Fibroblast of lung (primary cell): Measurements from ENCODE around the gene CACNA1F. TPM values are rescaled to one million over a fixed set of nuclear protein-coding genes. Genes with fewer than 3 reads are reported as not detected.

Experiments used
- DNase-seq, 2 donors: peaks; one replicate each; pipeline versions ENCODE4 v3.0.0 to v3.0.0-alpha.2; 2010; ENCODE audit warnings: low read depth in 2 of 2
- H2AFZ ChIP-seq: 2 replicates; pipeline ENCODE4 v1.5.1; 2012; ENCODE audit warnings: low read length, control low read depth, inconsistent platforms
- H3K27ac ChIP-seq: 2 replicates; pipeline ENCODE4 v1.5.1; 2011; ENCODE audit warnings: low read length, control low read depth; ENCODE audit not compliant: insufficient read depth
- H3K27me3 ChIP-seq: 2 replicates; pipeline ENCODE4 v1.5.1; 2011; ENCODE audit warnings: mild to moderate bottlenecking, low read length; ENCODE audit not compliant: control insufficient read depth, insufficient read depth
- H3K36me3 ChIP-seq: 2 replicates; pipeline ENCODE4 v1.5.1; 2011; ENCODE audit warnings: low read length; ENCODE audit not compliant: control insufficient read depth, insufficient read depth
- H3K4me1 ChIP-seq: 2 replicates; pipeline ENCODE4 v1.5.1; 2011; ENCODE audit warnings: low read length; ENCODE audit not compliant: control insufficient read depth, insufficient read depth; ENCODE audit errors: extremely low read depth
- H3K4me2 ChIP-seq: 2 replicates; pipeline ENCODE4 v1.5.1; 2011; ENCODE audit warnings: low read length, control low read depth; ENCODE audit not compliant: insufficient read depth; ENCODE audit errors: extremely low read depth
- H3K4me3 ChIP-seq, 4 experiments: fragments of 200-600 bp in 1 of 4; sonication (generic) in 1 of 4; replicated peaks in 1 of 4; 2 replicates each; pipeline ENCODE4 v1.5.1; 2011 to 2016; ENCODE audit warnings: low read length in 4 of 4, low read depth in 3 of 4, mild to moderate bottlenecking in 3 of 4, control low read depth in 2 of 4, inconsistent platforms in 1 of 4, mixed read lengths in 1 of 4; ENCODE audit not compliant: insufficient read depth in 1 of 4; ENCODE audit errors: control extremely low read depth in 1 of 4
- H3K79me2 ChIP-seq: 2 replicates; pipeline ENCODE4 v1.5.1; 2012; ENCODE audit warnings: mild to moderate bottlenecking, low read length, inconsistent platforms; ENCODE audit not compliant: control insufficient read depth, insufficient read depth
- H3K9ac ChIP-seq: 2 replicates; pipeline ENCODE4 v1.5.1; 2011; ENCODE audit warnings: mild to moderate bottlenecking, low read length, control low read depth; ENCODE audit not compliant: insufficient read depth
- H3K9me3 ChIP-seq: 2 replicates; pipeline ENCODE4 v1.5.1; 2012; ENCODE audit warnings: low read depth, low read length; ENCODE audit not compliant: control insufficient read depth, insufficient read depth
- H4K20me1 ChIP-seq: 2 replicates; pipeline ENCODE4 v1.5.1; 2011; ENCODE audit warnings: low read length; ENCODE audit not compliant: control insufficient read depth, insufficient read depth; ENCODE audit errors: extremely low read depth
- EZH2 ChIP-seq: IDR thresholded peaks from 2 replicates; pipeline ENCODE4 v1.5.1; 2012; ENCODE audit warnings: low read length, control low read depth, mild to moderate bottlenecking; ENCODE audit errors: missing control alignments
- polyA plus RNA-seq, 2 donors: library from polyadenylated mRNA; depleted of rRNA in 1 of 2; stranded (reverse) in 1 of 2; unstranded in 1 of 2; fragments of >200 nt; gene quantifications; 2 replicates each; pipeline ENCODE4 v1.2.1, GENCODE V29; 2011 to 2012; ENCODE audit warnings: missing spikeins in 1 of 2
- total RNA-seq: library from RNA; depleted of rRNA; stranded (reverse); fragments of >200 nt; gene quantifications from 2 replicates; pipeline ENCODE4 v1.2.1, GENCODE V29; 2014
- TF ChIP-seq, protein P1 (sequence below), 2 donors: IDR thresholded peaks in 1 of 2; conservative IDR thresholded peaks in 1 of 2; 1 replicate in 1 of 2; 2 replicates in 1 of 2; pipeline ENCODE4 v1.5.1; 2011 to 2012; ENCODE audit warnings: low read length in 2 of 2, control low read depth in 1 of 2, inconsistent platforms in 1 of 2, low read depth in 1 of 2, mild to moderate bottlenecking in 1 of 2

CACNA1F gene
- total and polyA plus RNA-seq, 2 donors (not counting 1 experiment from before 2014, with no cell fraction given): 0.17 TPM; not detected in 1

DNA sequence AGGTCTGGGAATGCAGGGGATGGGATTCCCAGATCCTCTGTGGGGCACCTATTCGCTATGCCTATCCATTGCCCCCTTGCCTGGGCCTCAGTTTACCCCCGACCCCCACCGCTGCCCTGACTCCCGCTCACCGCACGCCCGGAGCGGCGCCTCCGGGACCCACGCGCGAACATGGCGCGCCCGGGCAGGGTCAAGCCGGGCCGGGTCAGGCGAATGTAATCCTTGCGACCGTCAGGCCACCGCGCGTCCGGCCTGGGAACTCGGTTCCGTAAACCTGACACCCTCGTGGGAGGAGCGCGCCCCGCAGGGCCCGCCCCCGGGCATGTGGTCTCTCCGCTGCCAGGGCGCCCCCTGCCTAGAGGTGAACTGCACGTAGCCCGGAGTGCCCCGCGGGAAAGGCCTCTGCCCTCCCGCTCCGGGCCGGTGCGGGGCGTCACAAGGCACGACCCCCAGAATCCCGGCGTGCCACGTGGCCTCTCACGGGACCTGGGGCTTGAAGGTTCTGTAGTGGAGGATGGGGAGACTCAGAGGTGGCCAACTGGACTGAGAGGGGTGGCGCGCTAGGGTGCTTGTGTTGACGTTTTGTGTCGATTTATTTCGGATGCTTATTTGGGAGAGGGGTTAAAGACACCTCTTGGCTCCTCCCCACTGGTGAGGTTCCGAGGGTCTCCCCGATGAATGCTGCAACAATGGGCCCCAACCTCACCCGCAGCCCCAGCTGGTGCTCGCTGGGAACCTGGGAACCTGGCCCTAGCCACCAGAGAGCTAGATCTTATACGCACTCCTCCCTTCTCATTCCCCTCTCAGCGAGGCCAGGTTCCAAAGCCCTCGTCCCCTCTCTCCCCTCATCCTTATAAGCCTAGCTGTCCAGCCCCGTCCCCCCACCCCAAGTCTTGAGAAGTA, 46.8 kb downstream of the CACNA1F start, which contains the start of gene PRICKLE3:
PRICKLE3 (minus strand) TSS at position 249 of the 903 bp plus-strand sequence; CDS start at position 173, 76 bp downstream.
- Histone ChIP-seq H3K27me3 (no peaks in the 10 kb centered on the region), H3K36me3 (no peaks in the 10 kb centered on the region), H2AFZ (no peak within 1 kb of the TSS), H3K27ac (no peak within 1 kb of the TSS), H3K9ac (peak within 1 kb of the TSS; percentile 58), H3K9me3 (no peaks in the 10 kb centered on the region), H3K4me1 (peaks cover 2% of the 10 kb centered on the region), H3K4me2 (peak within 1 kb of the TSS; percentile 68), H3K79me2 (no peaks in the 10 kb centered on the region), H4K20me1 (no peaks in the 10 kb centered on the region), H3K4me3 (peak within 1 kb of the TSS; percentile 36 to 69 (median 57))
- TF ChIP-seq EZH2: no peak
- TF ChIP-seq, protein P1, sequence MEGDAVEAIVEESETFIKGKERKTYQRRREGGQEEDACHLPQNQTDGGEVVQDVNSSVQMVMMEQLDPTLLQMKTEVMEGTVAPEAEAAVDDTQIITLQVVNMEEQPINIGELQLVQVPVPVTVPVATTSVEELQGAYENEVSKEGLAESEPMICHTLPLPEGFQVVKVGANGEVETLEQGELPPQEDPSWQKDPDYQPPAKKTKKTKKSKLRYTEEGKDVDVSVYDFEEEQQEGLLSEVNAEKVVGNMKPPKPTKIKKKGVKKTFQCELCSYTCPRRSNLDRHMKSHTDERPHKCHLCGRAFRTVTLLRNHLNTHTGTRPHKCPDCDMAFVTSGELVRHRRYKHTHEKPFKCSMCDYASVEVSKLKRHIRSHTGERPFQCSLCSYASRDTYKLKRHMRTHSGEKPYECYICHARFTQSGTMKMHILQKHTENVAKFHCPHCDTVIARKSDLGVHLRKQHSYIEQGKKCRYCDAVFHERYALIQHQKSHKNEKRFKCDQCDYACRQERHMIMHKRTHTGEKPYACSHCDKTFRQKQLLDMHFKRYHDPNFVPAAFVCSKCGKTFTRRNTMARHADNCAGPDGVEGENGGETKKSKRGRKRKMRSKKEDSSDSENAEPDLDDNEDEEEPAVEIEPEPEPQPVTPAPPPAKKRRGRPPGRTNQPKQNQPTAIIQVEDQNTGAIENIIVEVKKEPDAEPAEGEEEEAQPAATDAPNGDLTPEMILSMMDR (conservative IDR thresholded peaks at IDR 0.05 in 1 of 2, IDR thresholded peaks at IDR 0.05 in 1 of 2; ENCODE audit: low read depth in 1 of 2, low read length in 2 of 2): peak; percentile 16 to 26
- DNase-seq: peak; percentile 38 to 57

DNA sequence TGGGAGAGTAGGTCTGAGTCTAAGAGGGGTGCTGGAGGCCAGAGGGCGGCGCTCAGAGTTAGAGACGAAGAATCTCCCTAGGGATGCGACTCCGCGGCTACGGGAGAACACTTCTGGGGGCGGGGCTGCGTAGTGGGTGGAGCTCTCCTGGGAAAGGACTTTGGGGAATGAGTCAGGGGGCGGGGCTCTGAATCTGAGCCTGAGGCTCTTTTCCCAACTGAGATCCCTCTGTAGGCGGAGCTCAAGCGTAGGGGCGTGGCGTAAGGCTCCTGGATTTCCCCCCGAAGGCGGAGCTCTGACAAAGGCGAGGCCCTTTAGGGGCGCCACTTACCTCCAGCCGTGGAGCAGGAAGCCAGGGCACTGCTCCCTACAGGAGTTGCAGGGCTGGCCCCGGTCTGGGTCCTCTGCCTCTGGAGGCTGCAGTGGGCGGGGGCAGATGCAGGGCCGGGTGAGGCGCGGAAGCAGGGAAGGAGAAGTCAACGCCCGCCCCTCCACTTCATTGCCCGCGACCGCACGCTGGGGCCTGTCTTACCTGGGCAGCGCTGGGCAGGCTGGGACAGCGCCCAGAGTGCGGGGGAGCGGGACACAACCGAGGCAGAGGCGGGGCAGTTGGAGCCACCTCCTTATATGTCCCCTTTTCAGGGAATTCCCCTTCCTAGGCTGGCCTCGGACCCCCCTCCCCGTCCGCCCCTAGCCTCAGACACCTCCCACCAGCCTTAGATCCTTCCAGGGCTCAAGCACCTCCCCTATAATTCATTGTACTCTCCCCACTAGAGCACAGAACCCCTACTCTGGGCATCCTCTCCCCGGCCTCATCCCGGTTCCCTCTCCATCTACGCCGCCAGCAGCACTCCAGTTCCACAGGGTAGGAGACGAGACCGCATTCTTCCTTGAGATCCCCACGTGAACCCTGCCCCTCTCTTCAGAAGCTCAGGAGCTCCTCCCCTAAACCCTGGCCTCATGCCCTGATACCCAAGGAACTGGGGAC, 48.6 kb downstream of the CACNA1F start:
- DNase-seq: peak; percentile 78 to 89
- H3K4me3 ChIP-seq: peak overlapping the region in 3 of 4 experiments; percentile 12 to 64 (median 57)
- no peak for TF ChIP-seq EZH2
- TF ChIP-seq, protein P1 (conservative IDR thresholded peaks at IDR 0.05 in 1 of 2, IDR thresholded peaks at IDR 0.05 in 1 of 2; ENCODE audit: low read depth in 1 of 2, low read length in 2 of 2): no peak
- H3K4me1 ChIP-seq: peaks cover 2% of the 10 kb centered on the region
- H3K27me3 ChIP-seq: no peaks in the 10 kb centered on the region
- H2AFZ ChIP-seq: no peak overlapping the region
- no peaks in the 10 kb centered on the region for H3K79me2 ChIP-seq
- no peak overlapping the region for H3K27ac ChIP-seq
- H3K4me2 ChIP-seq: peak overlapping the region; percentile 68
- no peaks in the 10 kb centered on the region for H3K9me3 ChIP-seq
- peak overlapping the region; percentile 23 for H3K9ac ChIP-seq
- no peaks in the 10 kb centered on the region for H3K36me3 ChIP-seq
- H4K20me1 ChIP-seq: no peaks in the 10 kb centered on the region
